Epithelial cell of prostate (primary cell): ENCODE measurements around the gene FAM47C.
"Not testable (repeated sequence)": the region's sequence is repeated elsewhere in the genome, so short reads cannot be mapped to it uniquely, and the experiment has no call there.

Experiments
- DNase-seq: peaks from one replicate; pipeline ENCODE4 v3.0.0-alpha.2; 2011; ENCODE audit warnings: low read depth, low spot score
- H3K27ac ChIP-seq: fragments of 450-650 bp; 2 replicates; pipeline ENCODE4 v1.5.1; 2017; ENCODE audit warnings: mild to moderate bottlenecking

FAM47C gene

GRCh38 chrX:37008182-37008581 is at the start of gene FAM47C:
Gene FAM47C, plus strand, starts transcription at chrX:37008366. Its CDS starts 45 bp downstream, at chrX:37008411.
- DNase-seq, H3K27ac ChIP-seq: not testable (repeated sequence)

GRCh38 chrX:36961590-36961989 is 46.6 kb upstream of the FAM47C start:
- no peak for DNase-seq
- H3K27ac ChIP-seq = no peak overlapping the region

GRCh38 chrX:36963069-36963808 is 44.9 kb upstream of the FAM47C start:
- no peak overlapping the region for H3K27ac ChIP-seq
- DNase-seq = no peak

GRCh38 chrX:36963852-36964251 is 44.3 kb upstream of the FAM47C start:
- H3K27ac ChIP-seq = no peak overlapping the region
- DNase-seq = no peak

GRCh38 chrX:36973575-36973974 is 34.6 kb upstream of the FAM47C start:
- no peak for DNase-seq
- H3K27ac ChIP-seq = no peak overlapping the region

- no peak for DNase-seq
These were observed 33.3 kb upstream of the FAM47C start for GRCh38 chrX:36974911-36975310.

GRCh38 chrX:36978886-36979285 is 29.3 kb upstream of the FAM47C start:
- no peak for DNase-seq
- no peak overlapping the region for H3K27ac ChIP-seq

More at GRCh38 chrX:36974911-36975310, 33.3 kb upstream of the FAM47C start:
- H3K27ac ChIP-seq = no peak overlapping the region

- no peak overlapping the region for H3K27ac ChIP-seq
- DNase-seq = no peak
These were observed 24.3 kb upstream of the FAM47C start for GRCh38 chrX:36983831-36984230.

- not testable (repeated sequence) for DNase-seq, H3K27ac ChIP-seq
These were observed 22.6 kb upstream of the FAM47C start for GRCh38 chrX:36985416-36986209.

GRCh38 chrX:36986231-36986630 is 21.9 kb upstream of the FAM47C start:
- no peak for DNase-seq
- H3K27ac ChIP-seq = no peak overlapping the region

GRCh38 chrX:36987212-36987611 is 21.0 kb upstream of the FAM47C start:
- H3K27ac ChIP-seq, DNase-seq: not testable (repeated sequence)

- no peak overlapping the region for H3K27ac ChIP-seq
- DNase-seq = no peak
These were observed 8.0 kb upstream of the FAM47C start for GRCh38 chrX:37000140-37000539.

- no peak overlapping the region for H3K27ac ChIP-seq
- no peak for DNase-seq
These were observed 2.3 kb downstream of the FAM47C start for GRCh38 chrX:37010496-37010895.

GRCh38 chrX:37034260-37034659 is 26.1 kb downstream of the FAM47C start:
- H3K27ac ChIP-seq, DNase-seq: not testable (repeated sequence)

GRCh38 chrX:37036674-37037220 is 28.6 kb downstream of the FAM47C start:
- not testable (repeated sequence) for DNase-seq, H3K27ac ChIP-seq

- not testable (repeated sequence) for DNase-seq, H3K27ac ChIP-seq
These were observed 30.6 kb downstream of the FAM47C start for GRCh38 chrX:37038814-37039213.

- not testable (repeated sequence) for DNase-seq, H3K27ac ChIP-seq
These were observed 35.1 kb downstream of the FAM47C start for GRCh38 chrX:37042956-37043885.

- DNase-seq = no peak
- no peak overlapping the region for H3K27ac ChIP-seq
These were observed 39.6 kb downstream of the FAM47C start for GRCh38 chrX:37047776-37048175.

GRCh38 chrX:37057572-37057971 is 49.4 kb downstream of the FAM47C start:
- H3K27ac ChIP-seq, DNase-seq: not testable (repeated sequence)

GRCh38 chrX:37060999-37061398 is 52.8 kb downstream of the FAM47C start:
- H3K27ac ChIP-seq = no peak overlapping the region
- DNase-seq = no peak
